KOPT-K1 (cell line): ENCODE measurements around the gene AGMO.
"Not testable (repeated sequence)": the region's sequence is repeated elsewhere in the genome, so short reads cannot be mapped to it uniquely, and the experiment has no call there.

Experiments used
- H3K27ac ChIP-seq: fragments of 200-600 bp; sonication (generic); 2 replicates; pipeline ENCODE4 v1.5.1; 2016; ENCODE audit warnings: antibody characterized with exemption, mild to moderate bottlenecking, low read depth, low read length; ENCODE audit not compliant: poor library complexity, severe bottlenecking
- H3K36me3 ChIP-seq: fragments of 200-600 bp; sonication (generic); 2 replicates; pipeline ENCODE4 v1.5.1; 2017; ENCODE audit warnings: antibody characterized with exemption, mild to moderate bottlenecking, low read length, moderate library complexity; ENCODE audit not compliant: insufficient read depth
- H3K9me3 ChIP-seq: fragments of 200-600 bp; sonication (generic); 2 replicates; pipeline ENCODE4 v1.5.1; 2017; ENCODE audit warnings: antibody characterized with exemption, low read length, mild to moderate bottlenecking; ENCODE audit not compliant: insufficient read depth, poor library complexity, severe bottlenecking

The AGMO gene

DNA sequence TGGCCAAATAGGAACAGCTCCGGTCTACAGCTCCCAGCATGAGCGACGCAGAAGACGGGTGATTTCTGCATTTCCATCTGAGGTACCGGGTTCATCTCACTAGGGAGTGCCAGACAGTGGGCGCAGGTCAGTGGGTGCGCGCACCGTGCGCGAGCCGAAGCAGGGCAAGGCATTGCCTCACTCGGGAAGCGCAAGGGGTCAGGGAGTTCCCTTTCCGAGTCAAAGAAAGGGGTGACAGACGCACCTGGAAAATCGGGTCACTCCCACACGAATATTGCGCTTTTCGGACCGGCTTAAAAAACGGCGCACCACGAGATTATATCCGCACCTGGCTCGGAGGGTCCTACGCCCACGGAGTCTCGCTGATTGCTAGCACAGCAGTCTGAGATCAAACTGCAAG, 14.5 kb downstream of the AGMO start:
- not testable (repeated sequence) for H3K9me3 ChIP-seq, H3K27ac ChIP-seq, H3K36me3 ChIP-seq

DNA sequence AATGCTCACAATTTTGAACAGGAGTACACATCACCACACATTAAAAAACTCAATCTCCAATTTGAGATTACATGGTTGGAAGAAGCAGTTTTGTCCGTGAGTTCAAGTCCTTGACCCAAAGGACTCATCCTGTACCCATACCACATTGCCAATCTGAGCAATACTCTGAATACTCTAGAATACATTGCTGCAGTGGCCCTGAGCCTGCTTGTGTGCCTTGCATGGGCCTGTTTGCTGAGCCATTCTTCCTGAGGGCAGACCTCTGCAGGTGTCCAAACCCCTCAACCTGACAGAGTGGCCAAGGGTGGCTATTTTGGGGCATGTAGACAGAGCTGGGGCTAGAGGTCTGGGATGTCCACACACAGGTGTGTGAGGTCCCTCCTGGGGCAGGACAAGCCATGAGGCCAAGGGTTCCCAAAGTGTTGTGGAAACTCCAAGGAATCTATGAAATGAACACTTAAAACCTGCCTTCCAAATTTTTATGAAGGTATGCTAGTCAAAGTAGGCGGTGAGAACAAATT, 15.5 kb downstream of the AGMO start:
- no peak overlapping the region for H3K27ac ChIP-seq
- H3K36me3 ChIP-seq: no peaks in the 10 kb centered on the region
- H3K9me3 ChIP-seq: no peaks in the 10 kb centered on the region

DNA sequence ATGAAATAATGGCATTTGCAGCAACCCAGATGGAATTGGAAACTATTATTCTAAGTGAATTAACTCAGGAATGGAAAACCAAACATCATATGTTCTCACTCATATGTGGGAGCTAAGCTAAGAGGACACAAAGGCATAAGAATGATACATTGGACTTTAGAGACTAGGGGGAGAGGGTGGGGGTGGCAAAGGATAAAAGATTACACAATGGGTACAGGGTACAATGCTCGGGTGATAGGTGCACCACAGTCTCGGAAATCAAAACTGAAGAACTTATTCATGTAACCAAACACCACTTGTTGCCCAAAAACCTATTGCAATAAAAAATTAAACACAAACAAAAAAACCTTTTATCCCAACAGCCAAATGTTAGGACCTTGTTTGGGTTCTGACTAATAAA, 17.8 kb downstream of the AGMO start:
- H3K9me3 ChIP-seq: no peaks in the 10 kb centered on the region
- no peaks in the 10 kb centered on the region for H3K36me3 ChIP-seq
- H3K27ac ChIP-seq: no peak overlapping the region

DNA sequence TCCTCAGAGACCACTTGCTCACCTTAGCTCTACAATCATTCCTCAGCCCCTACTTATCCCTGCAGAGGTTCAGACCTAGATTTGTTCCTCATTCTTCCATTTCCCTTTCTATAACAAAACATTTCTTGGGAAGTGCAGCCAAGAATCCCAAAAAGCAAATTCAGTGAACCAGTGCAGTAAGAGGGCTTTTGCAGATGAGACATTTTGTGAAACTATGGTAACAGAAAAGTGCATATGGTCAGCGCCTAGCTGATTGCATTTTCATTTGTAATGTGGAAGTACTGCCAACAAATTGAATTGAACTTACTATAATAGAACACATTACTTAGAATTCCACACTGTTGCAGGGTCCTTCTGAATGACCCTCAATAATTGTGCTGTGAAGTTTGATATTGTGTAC, 18.6 kb downstream of the AGMO start:
- Histone ChIP-seq H3K36me3 (no peaks in the 10 kb centered on the region), H3K9me3 (no peaks in the 10 kb centered on the region), H3K27ac (no peak overlapping the region)

DNA sequence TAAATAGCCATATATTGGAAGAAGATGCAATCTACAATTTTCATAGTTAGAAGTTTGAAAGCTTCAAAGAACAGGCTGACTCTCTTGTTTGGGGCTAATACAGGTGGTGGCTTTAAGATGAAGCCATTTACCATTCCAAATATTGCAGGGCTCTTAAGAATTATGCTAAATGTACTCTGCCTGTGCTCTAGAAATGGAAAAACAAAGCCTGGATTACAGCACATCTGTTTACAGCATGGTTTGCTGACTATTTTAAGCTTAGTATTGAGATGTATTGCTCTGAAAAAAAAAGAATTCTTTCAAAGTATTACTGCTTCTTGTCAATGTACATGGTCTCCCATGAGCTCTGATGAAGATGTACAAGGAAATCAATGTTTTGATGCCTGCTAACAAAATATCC, 34.2 kb downstream of the AGMO start:
- Histone ChIP-seq H3K27ac (no peak overlapping the region), H3K36me3 (no peaks in the 10 kb centered on the region), H3K9me3 (no peaks in the 10 kb centered on the region)

DNA sequence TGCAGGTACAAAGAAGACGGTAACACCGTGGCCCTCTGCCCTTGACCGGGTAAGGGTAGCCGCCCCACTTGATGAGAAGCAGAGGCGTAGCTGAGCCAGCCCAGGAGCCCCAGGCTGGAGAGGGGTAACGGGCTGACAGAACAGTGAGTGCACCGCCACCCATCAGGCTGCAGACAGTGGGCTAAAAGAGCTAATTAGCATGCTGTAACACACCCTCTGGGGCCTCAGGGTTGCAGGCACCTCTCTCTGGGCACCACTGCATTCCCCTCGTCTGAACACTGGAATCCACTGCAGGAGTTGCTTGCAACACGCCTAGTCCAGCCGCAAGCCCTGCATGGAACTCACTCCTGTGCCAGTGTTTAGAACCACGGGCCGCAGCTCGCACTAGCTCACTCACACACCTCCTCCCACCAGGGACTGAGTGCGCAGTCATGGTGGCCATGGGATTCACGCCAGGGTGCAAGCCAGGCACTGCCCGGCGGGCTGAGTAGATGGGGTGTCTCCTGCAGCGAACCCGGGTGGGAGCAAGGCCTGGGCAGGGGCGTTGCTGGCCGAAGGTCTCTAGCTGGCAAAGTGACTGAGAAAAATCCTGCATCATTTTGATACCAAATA, 36.1 kb downstream of the AGMO start:
- no peaks in the 10 kb centered on the region for H3K36me3 ChIP-seq

DNA sequence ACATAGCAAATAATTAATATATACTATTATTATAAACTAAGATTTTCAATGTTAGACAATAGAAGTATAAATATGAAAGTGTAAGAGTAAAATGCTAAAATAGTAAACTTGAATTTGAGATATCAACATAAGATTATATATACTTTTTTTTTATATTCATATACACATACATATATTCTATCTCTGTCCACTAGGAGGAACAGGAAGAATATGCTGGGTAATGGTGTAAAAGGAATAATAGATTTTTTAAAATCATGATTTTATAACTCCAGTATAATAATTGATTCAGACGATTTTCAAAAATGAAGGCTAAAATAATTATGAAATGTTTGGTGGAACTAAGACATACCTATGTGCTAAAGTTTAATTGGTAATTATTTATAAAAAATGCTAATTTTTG, 37.7 kb downstream of the AGMO start:
- no peaks in the 10 kb centered on the region for H3K9me3 ChIP-seq
- no peaks in the 10 kb centered on the region for H3K36me3 ChIP-seq
- H3K27ac ChIP-seq: no peak overlapping the region

More for the DNA sequence above, 36.1 kb downstream of the AGMO start:
- Histone ChIP-seq H3K9me3 (no peaks in the 10 kb centered on the region), H3K27ac (no peak overlapping the region)

DNA sequence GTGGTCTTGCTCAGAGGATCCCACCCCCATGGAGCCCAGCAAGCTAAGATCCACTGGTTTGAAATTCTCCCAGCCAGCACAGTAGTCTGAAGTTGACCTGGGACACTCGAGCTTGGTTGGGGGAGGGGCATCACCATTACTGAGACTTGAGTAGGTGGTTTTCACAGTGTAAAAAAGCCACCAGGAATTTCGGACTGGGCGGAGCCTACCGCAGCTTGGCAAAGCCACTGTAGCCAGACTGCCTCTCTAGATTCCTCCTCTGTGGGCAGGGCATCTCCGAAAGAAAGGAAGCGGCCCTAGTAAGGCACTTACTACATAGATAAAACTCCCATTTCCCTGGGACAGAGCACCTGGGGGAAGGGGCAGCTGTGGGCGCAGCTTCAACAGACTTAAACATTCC, 44.0 kb downstream of the AGMO start:
- not testable (repeated sequence) for H3K9me3 ChIP-seq, H3K36me3 ChIP-seq, H3K27ac ChIP-seq

DNA sequence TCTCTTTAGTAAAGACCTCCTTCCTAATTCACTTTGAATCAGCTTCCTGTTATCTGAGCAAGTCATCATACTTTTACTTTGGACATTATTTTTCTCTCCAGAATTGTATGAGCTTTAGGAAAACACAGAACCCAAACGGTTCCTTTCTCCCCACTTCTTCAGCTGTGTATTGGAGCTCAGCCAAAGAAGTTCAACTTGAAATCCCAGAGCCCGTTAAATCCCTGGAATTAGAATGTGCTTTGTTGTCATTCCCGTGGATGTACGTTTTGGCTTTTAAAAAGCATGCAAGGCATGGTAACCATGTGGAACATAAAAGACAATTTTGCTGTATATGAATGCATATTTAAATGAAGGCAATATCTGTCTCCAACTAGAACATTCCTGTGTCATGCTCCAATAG, 46.6 kb downstream of the AGMO start:
- Histone ChIP-seq H3K27ac (no peak overlapping the region), H3K9me3 (no peaks in the 10 kb centered on the region), H3K36me3 (no peaks in the 10 kb centered on the region)

DNA sequence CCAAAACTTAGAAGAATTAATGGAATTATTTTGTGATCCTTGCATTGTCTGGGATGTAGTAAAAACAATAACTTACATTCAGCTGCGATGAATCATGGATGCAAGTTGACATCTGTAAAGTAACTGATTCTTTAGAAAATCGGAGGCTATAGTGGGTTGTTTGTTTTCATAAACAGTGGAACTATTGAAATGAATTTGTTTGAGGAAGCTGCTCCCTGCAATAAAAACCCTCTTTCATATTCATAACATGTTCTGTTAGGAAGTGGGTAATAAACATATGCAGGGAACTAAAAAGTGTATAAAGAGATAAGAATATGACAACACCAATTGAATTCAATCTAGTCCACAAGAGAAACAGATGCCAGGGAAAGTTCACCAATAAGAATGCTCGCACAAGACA, 53.6 kb downstream of the AGMO start:
- no peak overlapping the region for H3K27ac ChIP-seq
- H3K36me3 ChIP-seq: no peaks in the 10 kb centered on the region
- H3K9me3 ChIP-seq: no peaks in the 10 kb centered on the region

DNA sequence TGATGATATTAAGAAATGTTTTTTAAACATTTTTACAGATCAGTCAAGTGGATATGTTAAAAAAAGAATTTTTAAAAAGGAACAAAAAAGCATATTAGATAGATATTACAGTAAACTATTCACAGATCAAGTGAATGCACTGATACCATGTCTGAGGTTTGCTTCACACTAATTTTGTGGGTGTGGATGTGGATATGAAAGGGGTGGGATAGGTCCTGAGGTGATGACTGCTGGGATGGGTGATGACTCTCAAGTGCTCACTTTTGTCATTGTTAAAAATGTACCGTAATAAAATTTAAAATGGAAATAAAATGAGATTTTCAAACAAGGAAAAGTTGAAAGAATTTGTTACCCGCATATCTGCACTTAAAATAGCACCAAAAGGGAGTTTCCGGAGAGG, 54.1 kb downstream of the AGMO start:
- Histone ChIP-seq H3K27ac (no peak overlapping the region), H3K36me3 (no peaks in the 10 kb centered on the region), H3K9me3 (no peaks in the 10 kb centered on the region)

DNA sequence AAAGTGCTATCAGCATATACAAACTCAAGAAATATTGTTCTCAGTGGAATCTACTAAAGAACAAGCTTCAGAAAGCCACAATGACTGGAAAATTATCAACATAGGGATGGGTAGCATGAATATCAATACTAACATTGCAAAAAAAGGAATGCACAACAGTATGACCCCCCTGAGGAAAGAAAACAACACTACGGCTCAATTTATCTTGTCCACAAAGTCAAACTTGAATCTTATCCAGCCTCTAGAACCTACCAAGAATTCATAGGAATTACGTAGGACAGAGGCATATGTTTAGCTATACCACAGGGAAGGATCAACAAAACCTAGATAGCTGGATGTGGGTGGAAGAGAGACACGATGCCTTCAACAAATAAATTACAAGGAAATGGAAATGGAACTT, 54.6 kb downstream of the AGMO start:
- no peaks in the 10 kb centered on the region for H3K9me3 ChIP-seq
- no peaks in the 10 kb centered on the region for H3K36me3 ChIP-seq
- H3K27ac ChIP-seq: no peak overlapping the region

DNA sequence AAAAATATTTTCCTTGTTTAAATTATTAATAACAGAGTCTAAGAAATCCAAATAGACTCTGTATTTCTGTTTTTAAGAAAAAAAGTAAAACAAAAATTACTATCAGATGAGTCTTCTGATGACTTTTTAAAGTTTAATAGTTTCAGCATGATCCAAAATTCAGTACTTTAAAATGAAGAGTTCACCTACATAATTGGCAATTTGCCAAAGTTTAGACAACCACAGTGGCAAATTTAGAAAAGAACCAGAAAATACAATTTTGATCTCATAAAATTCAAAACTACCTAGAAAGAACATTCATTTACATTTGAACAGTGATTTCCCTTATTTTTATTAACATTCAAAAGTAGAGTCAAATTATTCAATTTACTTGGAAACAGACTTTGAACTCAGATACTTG, 56.1 kb downstream of the AGMO start:
- Histone ChIP-seq H3K27ac (no peak overlapping the region), H3K36me3 (no peaks in the 10 kb centered on the region), H3K9me3 (no peaks in the 10 kb centered on the region)

DNA sequence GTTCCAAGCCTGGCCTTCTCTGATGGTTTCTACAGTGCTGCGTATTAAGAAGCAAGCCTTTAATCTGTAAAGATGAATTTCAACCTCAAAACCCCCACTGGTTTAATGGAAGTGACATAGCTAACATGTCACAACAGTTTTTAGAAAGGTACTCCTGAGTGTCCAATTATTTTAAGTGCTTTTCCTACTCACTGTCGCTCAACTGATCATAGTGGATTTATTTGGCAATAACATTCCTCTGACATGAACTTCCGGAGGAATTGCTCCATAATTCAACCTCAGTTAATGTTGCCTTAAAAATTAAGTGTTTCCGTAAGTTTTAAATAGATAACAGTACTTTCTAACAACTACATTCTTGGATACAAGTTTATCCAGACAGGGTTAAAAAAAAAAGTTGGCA, 57.5 kb downstream of the AGMO start:
- Histone ChIP-seq H3K9me3 (no peaks in the 10 kb centered on the region), H3K36me3 (no peaks in the 10 kb centered on the region), H3K27ac (no peak overlapping the region)

DNA sequence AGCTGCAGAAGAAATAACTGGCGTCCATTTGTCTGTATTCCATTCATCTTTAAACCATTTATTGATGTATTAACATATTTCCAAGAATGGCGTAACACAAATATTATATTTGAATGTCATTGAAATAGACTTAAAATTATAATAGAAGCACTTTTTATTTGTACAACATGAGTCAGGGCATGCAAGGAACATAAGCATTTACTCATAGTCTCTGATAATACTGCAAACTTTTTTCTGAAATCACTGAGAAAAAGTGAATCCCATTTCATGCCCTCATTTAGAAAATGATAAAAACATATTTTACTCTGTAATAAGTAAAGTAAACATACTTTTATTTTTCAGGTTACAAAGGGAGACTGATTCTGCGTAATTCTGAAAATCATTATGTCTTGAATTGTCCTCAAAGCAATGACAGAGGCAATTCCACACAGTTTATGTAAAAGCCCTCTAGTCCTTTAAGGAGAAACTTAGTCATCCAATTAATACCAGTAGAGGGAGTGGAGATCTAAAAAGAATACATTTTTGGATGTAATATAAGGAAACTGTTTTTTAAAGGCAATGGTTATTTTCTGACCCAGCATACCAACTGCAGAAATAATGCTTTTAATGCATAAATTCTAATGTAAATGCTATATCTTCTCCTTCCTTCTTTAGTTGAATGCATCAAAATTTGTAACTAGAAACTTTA, 58.1 kb downstream of the AGMO start:
- no peaks in the 10 kb centered on the region for H3K36me3 ChIP-seq
- no peaks in the 10 kb centered on the region for H3K9me3 ChIP-seq
- no peak overlapping the region for H3K27ac ChIP-seq

DNA sequence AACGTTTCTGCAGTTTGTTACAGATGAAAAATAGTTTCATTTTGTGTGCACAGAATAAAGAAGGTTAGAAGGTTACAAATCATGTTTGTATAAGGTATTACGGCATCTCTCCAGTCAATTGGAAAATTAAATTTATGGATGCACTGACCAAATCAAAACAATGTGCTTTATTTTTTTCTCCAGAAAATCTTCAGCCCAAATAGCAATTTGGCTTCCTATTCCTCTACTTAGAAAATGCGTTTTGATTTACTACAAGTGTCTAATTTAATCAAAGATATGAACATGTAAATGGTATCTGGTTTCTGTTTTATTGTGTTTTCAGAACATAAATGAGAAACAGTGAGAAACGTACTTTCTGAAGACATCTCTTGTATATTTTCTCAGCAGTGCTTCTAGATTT, 63.4 kb downstream of the AGMO start:
- Histone ChIP-seq H3K36me3 (no peaks in the 10 kb centered on the region), H3K27ac (no peak overlapping the region), H3K9me3 (no peaks in the 10 kb centered on the region)
